Tibial artery (tissue), 4 donors: ENCODE data around the gene MAP2K5.

Experiments used
- DNase-seq, 2 donors: peaks; one replicate each; pipeline ENCODE4 v3.0.0-alpha.2; 2019
- H3K27ac ChIP-seq, 2 donors: fragments of 200-600 bp; sonication (generic) in 1 of 2; 1 replicate in 1 of 2; 2 replicates in 1 of 2; pipeline ENCODE4 v1.5.1; 2018 to 2019; ENCODE audit warnings: mild to moderate bottlenecking in 1 of 2
- H3K27me3 ChIP-seq, 2 donors: fragments of 200-600 bp; sonication (generic) in 1 of 2; one replicate each; pipeline versions ENCODE4 v1.5.1 to v1.6.0; 2016 to 2019
- H3K36me3 ChIP-seq, 3 donors: fragments of 200-600 bp; sonication (generic) in 2 of 3; one replicate each; pipeline ENCODE4 v1.5.1; 2016 to 2019; ENCODE audit warnings: mild to moderate bottlenecking in 2 of 3
- H3K4me1 ChIP-seq, 4 donors: fragments of 200-600 bp; sonication (generic) in 2 of 4; 1 replicate in 3 of 4; 2 replicates in 1 of 4; pipeline ENCODE4 v1.5.1; 2016 to 2019
- H3K4me3 ChIP-seq, 2 donors: fragments of 200-600 bp; sonication (generic) in 1 of 2; 1 replicate in 1 of 2; 2 replicates in 1 of 2; pipeline ENCODE4 v1.5.1; 2018 to 2019; ENCODE audit warnings: mild to moderate bottlenecking in 2 of 2
- H3K9me3 ChIP-seq, 3 donors: fragments of 200-600 bp; sonication (generic) in 1 of 3; one replicate each; pipeline ENCODE4 v1.5.1; 2016 to 2019
- intact Hi-C: fragments of 100-400 bp; cut with DNase I; formaldehyde crosslinking; loops from one replicate; pipeline ENCODE4 v1.15.0; 2023; ENCODE audit warnings: low total_unique reads
- TF ChIP-seq, protein P1 (sequence below), 2 experiments: fragments of 200-600 bp in 1 of 2; fragments of 450-650 bp in 1 of 2; IDR thresholded peaks; one replicate each; pipeline ENCODE4 v1.5.1; 2017 to 2019; ENCODE audit warnings: antibody characterized with exemption in 2 of 2, mild to moderate bottlenecking in 1 of 2, moderate library complexity in 1 of 2

Gene MAP2K5

GRCh38 chr15:67735896-67736295 lies 193.4 kb downstream of the MAP2K5 start:
- Histone ChIP-seq H3K4me1 (no peaks in the 10 kb centered on the region), H3K36me3 (no peaks in the 10 kb centered on the region), H3K9me3 (no peaks in the 10 kb centered on the region), H3K4me3 (no peak overlapping the region), H3K27ac (no peak overlapping the region), H3K27me3 (no peaks in the 10 kb centered on the region)
- intact Hi-C loops: no loop called here
- TF ChIP-seq, protein P1, sequence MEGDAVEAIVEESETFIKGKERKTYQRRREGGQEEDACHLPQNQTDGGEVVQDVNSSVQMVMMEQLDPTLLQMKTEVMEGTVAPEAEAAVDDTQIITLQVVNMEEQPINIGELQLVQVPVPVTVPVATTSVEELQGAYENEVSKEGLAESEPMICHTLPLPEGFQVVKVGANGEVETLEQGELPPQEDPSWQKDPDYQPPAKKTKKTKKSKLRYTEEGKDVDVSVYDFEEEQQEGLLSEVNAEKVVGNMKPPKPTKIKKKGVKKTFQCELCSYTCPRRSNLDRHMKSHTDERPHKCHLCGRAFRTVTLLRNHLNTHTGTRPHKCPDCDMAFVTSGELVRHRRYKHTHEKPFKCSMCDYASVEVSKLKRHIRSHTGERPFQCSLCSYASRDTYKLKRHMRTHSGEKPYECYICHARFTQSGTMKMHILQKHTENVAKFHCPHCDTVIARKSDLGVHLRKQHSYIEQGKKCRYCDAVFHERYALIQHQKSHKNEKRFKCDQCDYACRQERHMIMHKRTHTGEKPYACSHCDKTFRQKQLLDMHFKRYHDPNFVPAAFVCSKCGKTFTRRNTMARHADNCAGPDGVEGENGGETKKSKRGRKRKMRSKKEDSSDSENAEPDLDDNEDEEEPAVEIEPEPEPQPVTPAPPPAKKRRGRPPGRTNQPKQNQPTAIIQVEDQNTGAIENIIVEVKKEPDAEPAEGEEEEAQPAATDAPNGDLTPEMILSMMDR (IDR thresholded peaks at IDR 0.05): no peak
- no peak for DNase-seq

DNA sequence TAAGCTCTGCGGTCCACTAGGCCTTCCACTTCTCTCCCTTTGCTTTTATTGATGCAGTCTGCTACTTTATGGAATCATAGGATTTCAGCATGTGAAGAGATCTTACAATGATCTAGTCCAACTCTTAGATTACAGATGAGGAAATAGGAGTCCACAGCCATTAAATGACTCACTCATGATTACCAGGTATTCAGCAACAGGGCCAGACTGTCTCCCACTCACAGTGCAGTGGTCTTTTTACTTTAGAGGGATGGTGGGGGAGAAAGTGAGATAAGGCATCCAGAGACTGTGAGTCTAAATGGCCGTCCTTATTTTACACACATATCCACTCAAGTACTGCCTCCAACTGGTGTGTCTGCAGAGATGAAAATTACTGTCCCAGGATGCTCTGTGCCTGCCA lies 194.3 kb downstream of the MAP2K5 start:
- H3K27me3 ChIP-seq: no peaks in the 10 kb centered on the region
- intact Hi-C loops: no loop called here
- no peak overlapping the region for H3K4me3 ChIP-seq
- TF ChIP-seq, protein P1 (IDR thresholded peaks at IDR 0.05): no peak
- no peak overlapping the region for H3K27ac ChIP-seq
- no peaks in the 10 kb centered on the region for H3K9me3 ChIP-seq
- H3K36me3 ChIP-seq: peaks cover 0 to 5% (median 0%) of the 10 kb centered on the region in 3 donors
- no peak for DNase-seq
- H3K4me1 ChIP-seq: no peaks in the 10 kb centered on the region

- H3K36me3 ChIP-seq: peaks cover 0 to 5% (median 0%) of the 10 kb centered on the region in 3 donors
- H3K9me3 ChIP-seq: no peaks in the 10 kb centered on the region
- H3K4me3 ChIP-seq: no peak overlapping the region
- H3K27me3 ChIP-seq: no peaks in the 10 kb centered on the region
- no peak for DNase-seq
- H3K27ac ChIP-seq: no peak overlapping the region
- H3K4me1 ChIP-seq: no peaks in the 10 kb centered on the region
- intact Hi-C loops: no loop called here
- TF ChIP-seq, protein P1 (IDR thresholded peaks at IDR 0.05): no peak
Observed at GRCh38 chr15:67738056-67738455, 195.6 kb downstream of the MAP2K5 start.

GRCh38 chr15:67740405-67740804 lies 197.9 kb downstream of the MAP2K5 start:
- intact Hi-C loops: no loop called here
- Histone ChIP-seq H3K9me3 (no peaks in the 10 kb centered on the region), H3K4me1 (no peaks in the 10 kb centered on the region), H3K4me3 (no peak overlapping the region), H3K27ac (no peak overlapping the region), H3K27me3 (no peaks in the 10 kb centered on the region), H3K36me3 (peaks cover 0 to 5% (median 0%) of the 10 kb centered on the region in 3 donors)
- DNase-seq: no peak
- TF ChIP-seq, protein P1 (IDR thresholded peaks at IDR 0.05): no peak

- H3K36me3 ChIP-seq: peaks cover 0 to 5% (median 0%) of the 10 kb centered on the region in 3 donors
- no peaks in the 10 kb centered on the region for H3K27me3 ChIP-seq
- intact Hi-C loops: no loop called here
- no peak for DNase-seq
- no peak overlapping the region for H3K4me3 ChIP-seq
- TF ChIP-seq, protein P1 (IDR thresholded peaks at IDR 0.05): no peak
- H3K27ac ChIP-seq: no peak overlapping the region
- H3K9me3 ChIP-seq: no peaks in the 10 kb centered on the region
- H3K4me1 ChIP-seq: no peaks in the 10 kb centered on the region
Observed at GRCh38 chr15:67741308-67741707, 198.8 kb downstream of the MAP2K5 start.

DNA sequence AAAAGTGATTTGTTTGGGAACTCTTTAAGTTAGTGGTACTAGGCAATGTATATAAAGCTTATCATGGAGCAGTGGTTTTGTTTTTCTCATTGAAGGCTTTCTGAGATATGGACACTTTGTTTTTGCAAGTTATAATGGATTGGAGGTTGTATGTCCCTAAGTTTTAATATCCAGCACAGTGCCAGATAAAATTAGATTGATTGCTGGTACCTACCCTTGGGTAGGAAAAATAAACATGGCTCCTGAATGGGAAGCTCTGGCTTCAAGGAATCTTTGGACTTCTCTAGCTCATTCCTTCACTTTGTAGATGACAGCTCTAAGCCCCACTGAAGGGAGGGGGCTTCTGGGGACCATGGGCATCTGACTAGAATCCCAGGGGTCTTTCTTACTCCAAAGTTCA lies 201.1 kb downstream of the MAP2K5 start:
- no peaks in the 10 kb centered on the region for H3K27me3 ChIP-seq
- DNase-seq: no peak
- H3K36me3 ChIP-seq: peaks cover 0 to 7% (median 0%) of the 10 kb centered on the region in 3 donors
- H3K4me3 ChIP-seq: no peak overlapping the region
- no peak overlapping the region for H3K27ac ChIP-seq
- H3K9me3 ChIP-seq: no peaks in the 10 kb centered on the region
- H3K4me1 ChIP-seq: no peaks in the 10 kb centered on the region
- intact Hi-C loops: no loop called here
- TF ChIP-seq, protein P1 (IDR thresholded peaks at IDR 0.05): no peak
